K562 (cell line): ENCODE measurements around the gene URGCP. TPM values are rescaled to one million over a fixed set of nuclear protein-coding genes. Genes with fewer than 3 reads are reported as not detected.

Experiments
- FOSL1 ChIP-seq: fragments of 200-800 bp; sonication (Bioruptor generic); conservative IDR thresholded peaks from 2 replicates; pipeline ENCODE4 v1.6.1; 2016; ENCODE audit warnings: missing genetic modification characterization, missing compliant biosample characterization
- GATAD2A ChIP-seq: fragments of 450-650 bp; IDR thresholded peaks from 2 replicates; pipeline ENCODE4 v1.6.1; 2017
- KLF13 ChIP-seq: fragments of 450-650 bp; IDR thresholded peaks from 2 replicates; pipeline ENCODE4 v1.6.1; 2016; ENCODE audit warnings: missing genetic modification characterization, low read depth, mild to moderate bottlenecking, missing compliant biosample characterization, moderate library complexity, borderline replicate concordance
- MTF1 ChIP-seq: fragments of 250-450 bp; sonication (Bioruptor Pico); IDR thresholded peaks from 2 replicates; pipeline ENCODE4 v1.9.0; 2021; ENCODE audit warnings: moderate library complexity, mild to moderate bottlenecking, inconsistent platforms, borderline replicate concordance
- POLR2G ChIP-seq: fragments of 200-400 bp; formaldehyde crosslinking; IDR thresholded peaks from 2 replicates; pipeline ENCODE4 v1.6.1; 2017; ENCODE audit warnings: low read depth, mild to moderate bottlenecking, antibody characterized with exemption, low read length, moderate library complexity
- PTRF ChIP-seq: fragments of 450-650 bp; IDR thresholded peaks from 2 replicates; pipeline ENCODE4 v1.6.1; 2016; ENCODE audit warnings: mild to moderate bottlenecking, missing genetic modification characterization, missing compliant biosample characterization
- SAP30 ChIP-seq: fragments of 200-600 bp; sonication (generic); IDR thresholded peaks from 2 replicates; pipeline ENCODE4 v1.6.1; 2012; ENCODE audit warnings: borderline replicate concordance, low read depth, mild to moderate bottlenecking, moderate library complexity, low read length, control low read depth, inconsistent platforms; ENCODE audit not compliant: insufficient read depth, poor library complexity, severe bottlenecking
- ZNF408 ChIP-seq: fragments of 250-450 bp; sonication (Bioruptor Pico); IDR thresholded peaks from 2 replicates; pipeline ENCODE4 v1.4.0; 2020; ENCODE audit warnings: low read depth, mild to moderate bottlenecking, moderate library complexity
- polyA plus RNA-seq, 8 experiments: library from polyadenylated mRNA; depleted of rRNA in 4 of 8; stranded (reverse) in 5 of 8; unstranded in 3 of 8; fragments of >200 nt; fragmentation: Nextera tagmentation in 2 of 8; fragmentation: Illumina TruSeq in 1 of 8; extraction: Ambion mirVana in 2 of 8; extraction: Trizol in 1 of 8; gene quantifications; 2 replicates each; pipeline versions ENCODE4 v1.2.1 to v1.2.3, GENCODE V29; 2011 to 2014; ENCODE audit warnings: inconsistent platforms in 1 of 8, missing spikeins in 1 of 8
- total RNA-seq, 7 experiments: library from RNA; depleted of rRNA in 6 of 7; stranded (reverse); fragments of >200 nt in 6 of 7; fragmentation: Illumina TruSeq in 2 of 7; extraction: Trizol in 2 of 7; gene quantifications; 2 replicates each; pipeline versions ENCODE4 v1.2.1 to v1.2.3, GENCODE V29; 2011 to 2021; ENCODE audit warnings: low replicate concordance in 1 of 7
- TF ChIP-seq, protein P1 (sequence below), 2 experiments: fragments of 450-650 bp; IDR thresholded peaks; 2 replicates each; pipeline ENCODE4 v1.6.1; 2016; ENCODE audit warnings: mild to moderate bottlenecking in 2 of 2, borderline replicate concordance in 1 of 2, low read depth in 1 of 2, moderate library complexity in 1 of 2
- TF ChIP-seq, protein P2 (sequence below): IDR thresholded peaks from 2 replicates; pipeline ENCODE4 v1.6.1; 2012; ENCODE audit warnings: low read depth, low read length, improper control_type of control experiment, borderline replicate concordance
- TF ChIP-seq, protein P3 (sequence below): sonication (generic); formaldehyde crosslinking; IDR thresholded peaks from 2 replicates; pipeline ENCODE4 v1.5.0; 2020; ENCODE audit warnings: missing genetic modification reagents
- TF ChIP-seq, protein P4 (sequence below): sonication (generic); formaldehyde crosslinking; IDR thresholded peaks from 2 replicates; pipeline ENCODE4 v1.9.0; 2022; ENCODE audit warnings: mild to moderate bottlenecking, missing genetic modification reagents
- TF ChIP-seq, protein P5 (sequence below): sonication (generic); formaldehyde crosslinking; IDR thresholded peaks from 2 replicates; pipeline ENCODE4 v1.8.1; 2023; ENCODE audit warnings: mild to moderate bottlenecking, missing genetic modification reagents

The URGCP gene
- total and polyA plus RNA-seq, 9 of the 15 experiments (the other 6 are each of a cell fraction or from before 2014, with no cell fraction given), result 1.7 to 25.8 (median 12.5) TPM

DNA sequence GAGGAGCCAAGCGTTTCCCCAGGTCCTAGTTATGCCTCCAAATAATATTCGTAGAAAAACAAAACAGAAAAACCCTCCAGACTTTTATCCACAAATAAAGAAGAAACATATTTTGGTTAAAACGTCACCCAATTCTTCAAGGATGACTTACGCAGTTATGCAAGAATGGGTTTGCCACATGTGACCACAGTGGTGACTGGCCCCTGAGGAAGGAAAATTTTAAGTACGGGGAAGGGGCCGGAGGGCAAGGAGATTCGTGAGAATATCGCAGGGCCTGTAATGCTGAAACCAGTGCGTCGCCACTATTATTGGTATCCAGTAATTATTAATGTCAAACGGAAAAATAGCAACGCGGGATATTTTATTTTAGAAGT, 36.5 kb downstream of the URGCP start (continued):
- TF ChIP-seq KLF13 (tag) (0 out of 2 replicates have a peak, but pooled peaks have one; percentile 0), GATAD2A (no peak), FOSL1 (tag) (peak; percentile 49; the same call in 1 of the 2 replicates), PTRF (tag) (0 out of 2 replicates have a peak, but pooled peaks have one; percentile 40), ZNF408 (CRISPR knock-in tag) (no peak), POLR2G (no peak), SAP30 (no peak), MTF1 (CRISPR knock-in tag) (no peak)
- TF ChIP-seq, protein P1, sequence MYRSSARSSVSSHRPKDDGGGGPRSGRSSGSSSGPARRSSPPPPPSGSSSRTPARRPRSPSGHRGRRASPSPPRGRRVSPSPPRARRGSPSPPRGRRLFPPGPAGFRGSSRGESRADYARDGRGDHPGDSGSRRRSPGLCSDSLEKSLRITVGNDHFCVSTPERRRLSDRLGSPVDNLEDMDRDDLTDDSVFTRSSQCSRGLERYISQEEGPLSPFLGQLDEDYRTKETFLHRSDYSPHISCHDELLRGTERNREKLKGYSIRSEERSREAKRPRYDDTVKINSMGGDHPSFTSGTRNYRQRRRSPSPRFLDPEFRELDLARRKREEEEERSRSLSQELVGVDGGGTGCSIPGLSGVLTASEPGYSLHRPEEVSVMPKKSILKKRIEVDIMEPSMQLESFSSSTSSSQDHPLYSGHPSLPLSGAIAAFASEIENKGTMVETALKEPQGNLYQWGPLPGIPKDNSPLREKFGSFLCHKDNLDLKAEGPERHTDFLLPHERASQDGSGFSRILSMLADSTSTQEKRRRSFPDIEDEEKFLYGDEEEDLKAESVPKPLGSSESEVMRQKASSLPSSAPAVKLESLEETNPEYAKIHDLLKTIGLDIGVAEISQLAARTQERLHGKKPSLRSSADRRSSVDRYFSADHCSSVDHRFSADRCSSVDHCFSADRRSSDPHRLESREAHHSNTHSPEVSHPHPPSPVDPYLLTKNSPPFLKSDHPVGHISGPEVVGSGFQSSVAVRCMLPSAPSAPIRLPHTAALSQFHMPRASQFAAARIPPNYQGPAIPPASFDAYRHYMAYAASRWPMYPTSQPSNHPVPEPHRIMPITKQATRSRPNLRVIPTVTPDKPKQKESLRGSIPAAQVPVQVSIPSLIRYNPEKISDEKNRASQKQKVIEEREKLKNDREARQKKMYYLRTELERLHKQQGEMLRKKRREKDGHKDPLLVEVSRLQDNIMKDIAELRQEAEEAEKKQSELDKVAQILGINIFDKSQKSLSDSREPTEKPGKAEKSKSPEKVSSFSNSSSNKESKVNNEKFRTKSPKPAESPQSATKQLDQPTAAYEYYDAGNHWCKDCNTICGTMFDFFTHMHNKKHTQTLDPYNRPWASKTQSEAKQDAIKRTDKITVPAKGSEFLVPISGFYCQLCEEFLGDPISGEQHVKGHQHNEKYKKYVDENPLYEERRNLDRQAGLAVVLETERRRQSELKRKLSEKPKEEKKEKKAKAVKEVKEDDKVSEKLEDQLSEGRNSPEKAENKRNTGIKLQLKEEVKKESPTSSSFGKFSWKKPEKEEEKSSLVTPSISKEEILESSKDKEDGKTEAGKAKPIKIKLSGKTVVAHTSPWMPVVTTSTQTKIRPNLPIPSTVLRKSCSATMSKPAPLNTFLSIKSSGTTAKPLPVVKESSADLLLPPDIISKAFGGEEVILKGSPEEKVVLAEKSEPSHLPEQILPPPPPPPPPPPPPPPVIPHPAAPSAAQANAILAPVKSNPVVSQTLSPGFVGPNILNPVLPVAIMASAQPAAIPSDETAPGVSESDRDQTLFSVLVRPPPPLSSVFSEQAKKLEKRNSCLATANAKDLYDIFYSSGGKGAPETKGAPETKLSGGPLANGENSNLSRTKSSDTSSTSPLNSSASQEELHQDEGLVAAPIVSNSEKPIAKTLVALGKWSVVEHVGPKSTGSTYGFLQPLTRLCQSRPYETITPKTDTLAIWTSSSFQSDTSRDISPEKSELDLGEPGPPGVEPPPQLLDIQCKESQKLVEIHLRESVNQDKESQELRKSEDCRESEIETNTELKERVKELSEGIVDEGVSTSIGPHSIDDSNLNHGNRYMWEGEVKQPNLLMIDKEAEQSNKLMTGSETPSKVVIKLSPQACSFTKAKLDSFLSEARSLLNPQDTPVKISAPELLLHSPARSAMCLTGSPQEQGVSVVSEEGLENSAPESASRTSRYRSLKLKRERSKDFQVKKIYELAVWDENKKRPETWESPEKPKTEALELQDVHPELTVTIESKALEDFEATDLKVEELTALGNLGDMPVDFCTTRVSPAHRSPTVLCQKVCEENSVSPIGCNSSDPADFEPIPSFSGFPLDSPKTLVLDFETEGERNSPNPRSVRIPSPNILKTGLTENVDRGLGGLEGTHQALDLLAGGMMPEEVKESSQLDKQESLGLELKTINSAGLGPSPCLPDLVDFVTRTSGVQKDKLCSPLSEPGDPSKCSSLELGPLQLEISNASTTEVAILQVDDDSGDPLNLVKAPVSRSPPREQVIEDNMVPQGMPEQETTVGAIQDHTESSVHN (IDR thresholded peaks at IDR 0.05; ENCODE audit: borderline replicate concordance in 1 of 2, low read depth in 1 of 2), result 0 out of 4 replicates have a peak, but pooled peaks of 1 of the 2 experiments have one; percentile 24
- TF ChIP-seq, protein P2, sequence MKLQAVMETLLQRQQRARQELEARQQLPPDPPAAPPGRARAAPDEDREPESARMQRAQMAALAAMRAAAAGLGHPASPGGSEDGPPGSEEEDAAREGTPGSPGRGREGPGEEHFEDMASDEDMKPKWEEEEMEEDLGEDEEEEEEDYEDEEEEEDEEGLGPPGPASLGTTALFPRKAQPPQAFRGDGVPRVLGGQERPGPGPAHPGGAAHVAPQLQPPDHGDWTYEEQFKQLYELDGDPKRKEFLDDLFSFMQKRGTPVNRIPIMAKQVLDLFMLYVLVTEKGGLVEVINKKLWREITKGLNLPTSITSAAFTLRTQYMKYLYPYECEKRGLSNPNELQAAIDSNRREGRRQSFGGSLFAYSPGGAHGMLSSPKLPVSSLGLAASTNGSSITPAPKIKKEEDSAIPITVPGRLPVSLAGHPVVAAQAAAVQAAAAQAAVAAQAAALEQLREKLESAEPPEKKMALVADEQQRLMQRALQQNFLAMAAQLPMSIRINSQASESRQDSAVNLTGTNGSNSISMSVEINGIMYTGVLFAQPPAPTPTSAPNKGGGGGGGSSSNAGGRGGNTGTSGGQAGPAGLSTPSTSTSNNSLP, result no peak
- TF ChIP-seq, protein P3, sequence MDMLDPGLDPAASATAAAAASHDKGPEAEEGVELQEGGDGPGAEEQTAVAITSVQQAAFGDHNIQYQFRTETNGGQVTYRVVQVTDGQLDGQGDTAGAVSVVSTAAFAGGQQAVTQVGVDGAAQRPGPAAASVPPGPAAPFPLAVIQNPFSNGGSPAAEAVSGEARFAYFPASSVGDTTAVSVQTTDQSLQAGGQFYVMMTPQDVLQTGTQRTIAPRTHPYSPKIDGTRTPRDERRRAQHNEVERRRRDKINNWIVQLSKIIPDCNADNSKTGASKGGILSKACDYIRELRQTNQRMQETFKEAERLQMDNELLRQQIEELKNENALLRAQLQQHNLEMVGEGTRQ (CRISPR knock-in tag), result peak; percentile 62
- TF ChIP-seq, protein P4, sequence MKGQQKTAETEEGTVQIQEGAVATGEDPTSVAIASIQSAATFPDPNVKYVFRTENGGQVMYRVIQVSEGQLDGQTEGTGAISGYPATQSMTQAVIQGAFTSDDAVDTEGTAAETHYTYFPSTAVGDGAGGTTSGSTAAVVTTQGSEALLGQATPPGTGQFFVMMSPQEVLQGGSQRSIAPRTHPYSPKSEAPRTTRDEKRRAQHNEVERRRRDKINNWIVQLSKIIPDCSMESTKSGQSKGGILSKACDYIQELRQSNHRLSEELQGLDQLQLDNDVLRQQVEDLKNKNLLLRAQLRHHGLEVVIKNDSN (CRISPR knock-in tag), result peak; percentile 68
- TF ChIP-seq, protein P5, sequence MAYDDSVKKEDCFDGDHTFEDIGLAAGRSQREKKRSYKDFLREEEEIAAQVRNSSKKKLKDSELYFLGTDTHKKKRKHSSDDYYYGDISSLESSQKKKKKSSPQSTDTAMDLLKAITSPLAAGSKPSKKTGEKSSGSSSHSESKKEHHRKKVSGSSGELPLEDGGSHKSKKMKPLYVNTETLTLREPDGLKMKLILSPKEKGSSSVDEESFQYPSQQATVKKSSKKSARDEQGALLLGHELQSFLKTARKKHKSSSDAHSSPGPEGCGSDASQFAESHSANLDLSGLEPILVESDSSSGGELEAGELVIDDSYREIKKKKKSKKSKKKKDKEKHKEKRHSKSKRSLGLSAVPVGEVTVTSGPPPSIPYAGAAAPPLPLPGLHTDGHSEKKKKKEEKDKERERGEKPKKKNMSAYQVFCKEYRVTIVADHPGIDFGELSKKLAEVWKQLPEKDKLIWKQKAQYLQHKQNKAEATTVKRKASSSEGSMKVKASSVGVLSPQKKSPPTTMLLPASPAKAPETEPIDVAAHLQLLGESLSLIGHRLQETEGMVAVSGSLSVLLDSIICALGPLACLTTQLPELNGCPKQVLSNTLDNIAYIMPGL (CRISPR knock-in tag), result 0 out of 2 replicates have a peak, but pooled peaks have one; percentile 6
